Activated T-helper 1 cell treated with anti-CD3 and anti-CD28 coated beads, Interleukin-2, amount 50 U/mL, for 16 hours (primary cell): ENCODE measurements around the gene B3GNT3.

Source experiments
- DNase-seq, 2 donors: peaks; one replicate each; pipeline ENCODE4 v3.0.0-alpha.2; 2020; ENCODE audit warnings: low read depth in 1 of 2, low spot score in 1 of 2

B3GNT3 gene

DNA sequence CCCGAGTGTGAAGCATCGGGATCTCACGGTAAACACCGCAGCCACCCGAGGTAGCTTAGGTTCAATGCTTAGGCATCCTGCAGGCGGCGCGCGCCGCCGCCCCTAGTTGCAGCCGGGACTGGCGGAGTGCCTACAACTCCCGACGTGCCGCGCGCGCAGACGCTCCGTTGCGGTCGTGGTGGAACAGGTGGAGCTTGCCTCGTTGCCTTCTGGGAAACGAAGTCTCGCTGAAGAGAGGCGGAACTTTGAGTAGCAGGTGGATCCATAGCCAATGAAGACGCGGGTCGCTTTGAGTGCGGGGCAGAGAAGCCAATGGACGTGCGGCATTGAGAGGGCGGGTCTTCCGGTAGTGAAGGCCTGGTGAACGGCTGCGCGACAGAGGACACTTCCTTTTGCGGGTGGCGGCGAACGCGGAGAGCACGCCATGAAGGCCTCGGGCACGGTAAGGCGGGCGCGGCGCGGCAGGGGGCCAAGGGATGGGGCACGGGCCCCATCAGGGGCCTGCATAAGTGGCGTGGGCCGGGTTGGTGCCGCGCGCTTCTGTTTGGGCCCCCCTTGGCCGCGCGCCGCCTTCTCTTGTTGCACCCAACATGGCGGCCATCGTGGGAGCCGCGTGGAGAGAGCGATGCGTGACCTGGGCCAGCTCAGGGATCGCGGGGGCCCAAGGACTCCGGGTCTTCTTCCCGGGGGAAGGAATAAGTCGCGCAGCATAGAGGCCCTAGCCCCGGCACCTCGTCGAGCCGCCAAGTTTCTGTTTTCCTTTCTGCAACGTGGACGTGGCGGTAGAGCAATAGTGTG, 64.8 kb downstream of the B3GNT3 start, which contains the start of gene RPL18A:
RPL18A (plus strand) TSS at position 378 of the 798 bp plus-strand sequence; CDS start at position 425, 47 bp downstream.
- peak; percentile 97 to 99 for DNase-seq

DNA sequence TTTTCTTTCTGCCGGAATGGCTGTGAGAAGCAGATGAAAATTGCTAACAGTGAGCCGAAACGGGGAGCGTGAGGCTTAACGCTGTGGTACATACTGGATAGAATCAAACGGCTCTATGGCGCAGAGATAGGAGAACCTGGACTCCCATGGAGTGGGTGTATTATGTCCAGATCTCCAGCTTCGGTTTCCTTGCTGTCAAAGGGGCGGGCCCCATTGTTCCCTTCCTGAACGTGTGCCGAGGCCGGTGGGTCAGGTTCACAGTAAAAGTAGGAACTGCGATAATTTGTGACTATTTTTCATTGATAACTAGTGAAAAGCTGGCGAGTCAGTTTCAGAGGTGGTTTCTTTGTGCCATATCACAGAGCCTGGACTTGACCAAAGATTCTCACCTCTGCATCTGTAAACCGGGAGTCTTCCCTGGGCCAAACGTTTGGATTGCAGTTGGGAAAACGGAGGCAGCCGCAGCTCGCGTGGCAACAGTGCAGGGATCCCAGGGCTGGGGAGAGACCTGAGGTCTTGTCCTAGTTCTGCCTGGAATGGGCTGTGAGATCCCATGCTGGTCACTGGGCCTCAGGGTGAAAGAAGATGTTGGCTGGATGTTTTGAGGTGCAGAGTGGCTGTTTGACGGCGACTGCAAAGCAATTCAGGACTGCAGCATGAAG, 65.5 kb downstream of the B3GNT3 start:
- no peak for DNase-seq

DNA sequence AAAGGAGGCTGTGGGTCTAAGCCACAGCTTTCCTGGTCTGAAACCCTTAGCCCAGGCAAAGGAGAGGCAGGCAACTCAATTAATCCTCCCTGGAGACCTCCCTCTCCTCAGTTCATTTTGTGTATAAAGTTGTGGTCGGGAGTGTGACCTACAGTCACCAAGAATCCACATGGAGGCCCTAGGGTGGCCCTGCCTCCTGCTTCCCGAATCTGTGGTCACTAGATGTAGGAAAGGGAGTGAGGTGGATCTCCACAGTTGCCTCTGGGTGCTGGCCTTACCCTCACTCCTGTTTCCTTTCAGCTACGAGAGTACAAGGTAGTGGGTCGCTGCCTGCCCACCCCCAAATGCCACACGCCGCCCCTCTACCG, 66.0 kb downstream of the B3GNT3 start:
- DNase-seq, result no peak

DNA sequence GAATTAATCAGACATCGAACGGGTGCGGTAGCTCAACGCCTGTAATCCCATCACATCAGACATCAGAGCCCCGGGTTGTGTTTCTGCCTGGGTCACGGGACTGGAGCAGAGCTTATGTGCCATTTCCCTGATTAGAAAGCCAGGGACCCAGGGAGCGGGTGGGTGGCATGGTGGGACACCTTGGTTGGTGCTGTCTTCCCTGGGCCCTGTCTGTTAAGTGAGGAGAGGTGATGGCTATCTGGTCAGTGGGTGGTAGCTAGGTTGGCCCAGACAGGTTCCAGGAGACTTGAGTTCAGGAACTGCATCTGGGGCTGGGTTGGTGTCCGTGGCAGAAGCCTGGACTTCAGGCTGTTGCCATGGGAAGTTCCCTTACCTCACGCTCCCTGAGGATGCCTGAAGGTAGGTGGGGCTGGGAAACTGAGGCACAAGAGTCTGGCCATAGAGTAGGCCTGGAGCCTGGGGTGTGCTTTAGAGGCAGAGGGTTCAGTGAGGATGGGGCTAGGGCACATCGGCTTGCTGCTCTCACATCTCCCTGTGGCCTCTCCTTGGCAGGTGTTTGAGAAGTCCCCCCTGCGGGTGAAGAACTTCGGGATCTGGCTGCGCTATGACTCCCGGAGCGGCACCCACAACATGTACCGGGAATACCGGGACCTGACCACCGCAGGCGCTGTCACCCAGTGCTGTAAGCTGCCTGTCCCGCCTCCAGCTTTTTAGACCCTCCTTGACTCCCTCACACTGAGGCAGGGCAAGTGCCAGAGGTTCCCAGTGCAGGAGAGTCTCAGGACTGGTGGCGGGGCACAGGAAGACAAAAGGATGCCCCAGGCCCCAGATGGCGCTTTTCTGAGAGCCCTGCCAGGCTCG, 66.8 kb downstream of the B3GNT3 start:
- DNase-seq, result no peak

DNA sequence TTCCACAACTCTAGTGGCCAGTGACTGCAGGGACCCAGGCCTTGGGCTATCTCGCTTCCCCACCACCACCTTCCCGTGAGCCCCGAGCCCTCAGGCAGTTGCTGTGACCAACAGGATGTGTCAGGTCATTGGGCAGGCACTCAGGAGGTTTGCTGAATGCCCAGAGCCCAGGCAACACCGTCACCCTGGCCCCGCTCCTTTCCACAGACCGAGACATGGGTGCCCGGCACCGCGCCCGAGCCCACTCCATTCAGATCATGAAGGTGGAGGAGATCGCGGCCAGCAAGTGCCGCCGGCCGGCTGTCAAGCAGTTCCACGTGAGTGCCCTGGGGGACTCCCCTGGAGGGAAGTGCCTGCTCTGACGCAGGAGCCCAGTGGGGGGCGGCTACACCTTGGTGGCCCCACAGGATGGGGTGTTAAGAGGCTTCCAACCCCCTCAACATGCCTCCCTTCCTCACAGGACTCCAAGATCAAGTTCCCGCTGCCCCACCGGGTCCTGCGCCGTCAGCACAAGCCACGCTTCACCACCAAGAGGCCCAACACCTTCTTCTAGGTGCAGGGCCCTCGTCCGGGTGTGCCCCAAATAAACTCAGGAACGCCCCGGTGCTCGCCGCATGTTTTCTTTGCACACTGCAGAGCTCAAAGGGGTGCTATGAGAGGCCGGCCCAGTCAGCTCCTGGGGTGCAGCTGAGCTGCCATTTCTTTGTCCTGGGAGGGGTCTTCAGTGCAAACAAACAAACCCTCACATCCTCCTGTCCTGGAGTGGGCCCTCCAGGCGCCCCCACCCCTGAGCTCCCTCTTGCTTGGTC, 68.0 kb downstream of the B3GNT3 start:
- no peak for DNase-seq
